ENCODE measurements around the gene HADHA. TPM values are rescaled to one million over a fixed set of nuclear protein-coding genes. Genes with fewer than 3 reads are reported as not detected.

The HADHA gene
- polyA plus RNA-seq, 1 of the 3 experiments (the other 2 are of a cell fraction) = 64.3 TPM

DNA sequence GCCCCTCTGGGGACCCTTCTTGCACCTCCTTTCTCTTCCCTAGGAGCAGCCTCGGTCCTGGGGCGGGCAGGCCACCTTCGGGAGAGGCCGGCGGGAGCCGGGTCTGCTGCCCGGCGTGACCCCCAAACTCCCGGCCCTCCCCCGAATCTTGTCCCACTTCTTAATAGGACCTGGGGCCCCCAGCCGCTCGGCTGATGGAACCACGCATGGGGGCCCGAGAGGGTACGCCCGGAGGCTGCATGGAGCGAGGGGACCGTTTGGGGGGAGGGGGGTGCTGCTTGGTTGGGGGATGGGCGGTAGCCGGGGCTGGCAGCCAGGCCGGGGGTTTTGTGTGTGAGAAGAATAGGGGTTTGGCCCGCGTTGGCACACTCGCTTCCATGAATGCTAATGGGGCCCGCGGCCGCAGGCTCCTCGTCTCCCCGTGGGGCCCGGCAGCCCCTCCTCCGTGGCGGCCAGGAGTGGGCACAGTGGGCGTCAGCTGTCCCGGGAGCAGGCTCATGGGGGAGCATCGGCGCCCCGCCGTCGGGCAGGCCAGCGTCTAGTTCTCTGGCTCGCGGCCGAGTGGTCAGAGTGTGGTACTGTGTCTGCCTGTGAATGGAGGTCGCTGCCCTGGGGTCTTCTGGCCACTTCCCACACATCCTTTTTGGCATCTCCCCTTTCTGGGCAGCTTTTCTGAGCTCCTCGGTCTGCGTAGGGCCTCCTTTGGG, 70.5 kb downstream of the HADHA start:
- TF ChIP-seq GATA2 (CRISPR knock-in tag; IDR thresholded peaks at IDR 0.05) (no peak), POLR2AphosphoS5 (IDR thresholded peaks at IDR 0.05; ENCODE audit: low read depth, low read length) (no peak), MXI1 (IDR thresholded peaks at IDR 0.05; ENCODE audit: low read depth, low read length) (no peak), RFX5 (IDR thresholded peaks at IDR 0.05; ENCODE audit: low read length) (no peak), SMC3 (IDR thresholded peaks at IDR 0.05; ENCODE audit: low read depth, low read length) (no peak)
- TF ChIP-seq, protein P1, sequence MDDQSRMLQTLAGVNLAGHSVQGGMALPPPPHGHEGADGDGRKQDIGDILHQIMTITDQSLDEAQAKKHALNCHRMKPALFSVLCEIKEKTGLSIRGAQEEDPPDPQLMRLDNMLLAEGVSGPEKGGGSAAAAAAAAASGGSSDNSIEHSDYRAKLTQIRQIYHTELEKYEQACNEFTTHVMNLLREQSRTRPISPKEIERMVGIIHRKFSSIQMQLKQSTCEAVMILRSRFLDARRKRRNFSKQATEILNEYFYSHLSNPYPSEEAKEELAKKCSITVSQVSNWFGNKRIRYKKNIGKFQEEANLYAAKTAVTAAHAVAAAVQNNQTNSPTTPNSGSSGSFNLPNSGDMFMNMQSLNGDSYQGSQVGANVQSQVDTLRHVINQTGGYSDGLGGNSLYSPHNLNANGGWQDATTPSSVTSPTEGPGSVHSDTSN (IDR thresholded peaks at IDR 0.05) = no peak
- TF ChIP-seq, protein P2, sequence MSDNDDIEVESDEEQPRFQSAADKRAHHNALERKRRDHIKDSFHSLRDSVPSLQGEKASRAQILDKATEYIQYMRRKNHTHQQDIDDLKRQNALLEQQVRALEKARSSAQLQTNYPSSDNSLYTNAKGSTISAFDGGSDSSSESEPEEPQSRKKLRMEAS (IDR thresholded peaks at IDR 0.05; ENCODE audit: low read depth) = no peak
- TF ChIP-seq, protein P3, sequence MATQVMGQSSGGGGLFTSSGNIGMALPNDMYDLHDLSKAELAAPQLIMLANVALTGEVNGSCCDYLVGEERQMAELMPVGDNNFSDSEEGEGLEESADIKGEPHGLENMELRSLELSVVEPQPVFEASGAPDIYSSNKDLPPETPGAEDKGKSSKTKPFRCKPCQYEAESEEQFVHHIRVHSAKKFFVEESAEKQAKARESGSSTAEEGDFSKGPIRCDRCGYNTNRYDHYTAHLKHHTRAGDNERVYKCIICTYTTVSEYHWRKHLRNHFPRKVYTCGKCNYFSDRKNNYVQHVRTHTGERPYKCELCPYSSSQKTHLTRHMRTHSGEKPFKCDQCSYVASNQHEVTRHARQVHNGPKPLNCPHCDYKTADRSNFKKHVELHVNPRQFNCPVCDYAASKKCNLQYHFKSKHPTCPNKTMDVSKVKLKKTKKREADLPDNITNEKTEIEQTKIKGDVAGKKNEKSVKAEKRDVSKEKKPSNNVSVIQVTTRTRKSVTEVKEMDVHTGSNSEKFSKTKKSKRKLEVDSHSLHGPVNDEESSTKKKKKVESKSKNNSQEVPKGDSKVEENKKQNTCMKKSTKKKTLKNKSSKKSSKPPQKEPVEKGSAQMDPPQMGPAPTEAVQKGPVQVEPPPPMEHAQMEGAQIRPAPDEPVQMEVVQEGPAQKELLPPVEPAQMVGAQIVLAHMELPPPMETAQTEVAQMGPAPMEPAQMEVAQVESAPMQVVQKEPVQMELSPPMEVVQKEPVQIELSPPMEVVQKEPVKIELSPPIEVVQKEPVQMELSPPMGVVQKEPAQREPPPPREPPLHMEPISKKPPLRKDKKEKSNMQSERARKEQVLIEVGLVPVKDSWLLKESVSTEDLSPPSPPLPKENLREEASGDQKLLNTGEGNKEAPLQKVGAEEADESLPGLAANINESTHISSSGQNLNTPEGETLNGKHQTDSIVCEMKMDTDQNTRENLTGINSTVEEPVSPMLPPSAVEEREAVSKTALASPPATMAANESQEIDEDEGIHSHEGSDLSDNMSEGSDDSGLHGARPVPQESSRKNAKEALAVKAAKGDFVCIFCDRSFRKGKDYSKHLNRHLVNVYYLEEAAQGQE (IDR thresholded peaks at IDR 0.05; ENCODE audit: low read depth, low read length) = no peak
- TF ChIP-seq, protein P4, sequence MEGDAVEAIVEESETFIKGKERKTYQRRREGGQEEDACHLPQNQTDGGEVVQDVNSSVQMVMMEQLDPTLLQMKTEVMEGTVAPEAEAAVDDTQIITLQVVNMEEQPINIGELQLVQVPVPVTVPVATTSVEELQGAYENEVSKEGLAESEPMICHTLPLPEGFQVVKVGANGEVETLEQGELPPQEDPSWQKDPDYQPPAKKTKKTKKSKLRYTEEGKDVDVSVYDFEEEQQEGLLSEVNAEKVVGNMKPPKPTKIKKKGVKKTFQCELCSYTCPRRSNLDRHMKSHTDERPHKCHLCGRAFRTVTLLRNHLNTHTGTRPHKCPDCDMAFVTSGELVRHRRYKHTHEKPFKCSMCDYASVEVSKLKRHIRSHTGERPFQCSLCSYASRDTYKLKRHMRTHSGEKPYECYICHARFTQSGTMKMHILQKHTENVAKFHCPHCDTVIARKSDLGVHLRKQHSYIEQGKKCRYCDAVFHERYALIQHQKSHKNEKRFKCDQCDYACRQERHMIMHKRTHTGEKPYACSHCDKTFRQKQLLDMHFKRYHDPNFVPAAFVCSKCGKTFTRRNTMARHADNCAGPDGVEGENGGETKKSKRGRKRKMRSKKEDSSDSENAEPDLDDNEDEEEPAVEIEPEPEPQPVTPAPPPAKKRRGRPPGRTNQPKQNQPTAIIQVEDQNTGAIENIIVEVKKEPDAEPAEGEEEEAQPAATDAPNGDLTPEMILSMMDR (IDR thresholded peaks at IDR 0.05) = no peak
- WGBS (ENCODE audit: low lambda C conversion rate) = 39% methylated on average over 46 of the region's 46 CpGs
- H3F3A ChIP-seq (replicated peaks; ENCODE audit: insufficient read depth) = no peaks in the 10 kb centered on the region
- no peak overlapping the region for H3K9ac ChIP-seq
- H3K9me3 ChIP-seq = no peaks in the 10 kb centered on the region
- no peaks in the 10 kb centered on the region for H3K36me3 ChIP-seq (replicated peaks in 1 of 2; ENCODE audit: control insufficient read depth in 1 of 2, insufficient read depth in 2 of 2, low read length in 1 of 2)
- CTCF ChIA-PET = interaction anchor here (0.8 to 1.2 kb wide), 2 partner anchors 86 to 223 kb away, joined by 3 to 4 read pairs; no protein-coding TSS in a partner anchor
- POLR2A ChIA-PET = no interaction called here
- peak; percentile 84 for DNase-seq
- H3K4me2 ChIP-seq = no peak overlapping the region
- H2AFZ ChIP-seq (ENCODE audit: low read depth) = no peak overlapping the region
- no peaks in the 10 kb centered on the region for H4K20me1 ChIP-seq (ENCODE audit: insufficient read depth)
- no peak overlapping the region for H3K27ac ChIP-seq (ENCODE audit: low read depth in 2 of 2, low read length in 1 of 2)
- H3K4me3 ChIP-seq (ENCODE audit: low read depth in 2 of 2, low read length in 1 of 2) = peak overlapping the region in 1 of 2 experiments; percentile 54; a peak in 2 of 4 replicates
- H3K9me2 ChIP-seq = no peaks in the 10 kb centered on the region
- H3K4me1 ChIP-seq (ENCODE audit: control insufficient read depth in 1 of 2, insufficient read depth in 2 of 2, low read depth in 1 of 2, low read length in 1 of 2) = peaks cover 0 to 12% of the 10 kb centered on the region in 2 experiments; a peak in 1 of 4 replicates
- no peaks in the 10 kb centered on the region for H3K27me3 ChIP-seq (ENCODE audit: insufficient read depth)
- H3K79me2 ChIP-seq (ENCODE audit: insufficient read depth) = no peaks in the 10 kb centered on the region

Data from SK-N-SH (cell line).